A549 (cell line): Measurements from ENCODE around the gene CHD9. TPM values are rescaled to one million over a fixed set of nuclear protein-coding genes. Genes with fewer than 3 reads are reported as not detected.
A peak's percentile ranks its signal among the peaks of the same experiment; 100 is the strongest.

Experiments used
- ATAC-seq, 2 experiments: fragments of 200-7000 bp in 1 of 2; fragments of >200 bp in 1 of 2; cut with Nextera tagmentation in 1 of 2; cut with Tn5 transposase in 1 of 2; 3 replicates each; pipeline versions ENCODE4 v1.8.0 to v1.9.1; 2018 to 2020; ENCODE audit warnings: mild to moderate bottlenecking in 1 of 2, moderate library complexity in 1 of 2
- CTCF ChIA-PET: fragments of 300-600 bp; sonication (Branson Sonifier 250); formaldehyde crosslinking; extraction: SDS; loops from one replicate; lab custom pipeline; 2021; ENCODE audit warnings: antibody characterized with exemption, inconsistent platforms; lab: Yijun Ruan, JAX
- POLR2A ChIA-PET: fragments of 350-600 bp; formaldehyde crosslinking; extraction: SDS; loops from one replicate; lab custom pipeline; 2021; ENCODE audit warnings: antibody characterized with exemption, inconsistent platforms; lab: Yijun Ruan, JAX
- DNase-seq, 2 experiments: peaks; one replicate each; pipeline versions ENCODE4 v3.0.0 to v3.0.0-alpha.2; 2011 to 2016; ENCODE audit warnings: low read depth in 1 of 2, low spot score in 1 of 2
- FAIRE-seq: peaks from 2 replicates; lab custom pipeline; 2011; peaks lifted over from hg19 to GRCh38; lab: Jason Lieb, UNC
- H3K27ac ChIP-seq, 2 experiments: fragments of >200 bp; sonication (Bioruptor Twin); formaldehyde crosslinking; 3 replicates each; pipeline ENCODE4 v1.5.1; 2016 to 2017
- H3K4me1 ChIP-seq: fragments of >200 bp; sonication (Bioruptor Twin); formaldehyde crosslinking; 3 replicates; pipeline ENCODE4 v1.6.1; 2016
- H3K4me2 ChIP-seq: fragments of >200 bp; sonication (Bioruptor Twin); formaldehyde crosslinking; 3 replicates; pipeline ENCODE4 v1.6.1; 2016
- H3K4me3 ChIP-seq: fragments of >200 bp; sonication (Bioruptor Twin); formaldehyde crosslinking; 3 replicates; pipeline ENCODE4 v1.5.1; 2016
- H3K9me3 ChIP-seq: fragments of >200 bp; sonication (Bioruptor Twin); formaldehyde crosslinking; 3 replicates; pipeline ENCODE4 v1.6.1; 2016
- CEBPB ChIP-seq, 2 experiments: fragments of >200 bp in 1 of 2; sonication (Bioruptor Twin) in 1 of 2; formaldehyde crosslinking in 1 of 2; IDR thresholded peaks; 2 replicates each; pipeline ENCODE4 v1.6.1; 2012 to 2016
- ESRRA ChIP-seq: fragments of 150-350 bp; IDR thresholded peaks from 2 replicates; pipeline ENCODE4 v1.6.1; 2014; ENCODE audit warnings: mild to moderate bottlenecking, low read length, borderline replicate concordance
- FOSB ChIP-seq: fragments of 250-450 bp; sonication (Bioruptor Pico); IDR thresholded peaks from 2 replicates; pipeline ENCODE4 v1.5.0; 2020; ENCODE audit warnings: mild to moderate bottlenecking, moderate library complexity
- FOSL2 ChIP-seq, 2 experiments: fragments of 450-650 bp in 1 of 2; fragments of >200 bp in 1 of 2; sonication (Bioruptor Twin) in 1 of 2; formaldehyde crosslinking; IDR thresholded peaks; 2 replicates each; pipeline versions ENCODE4 v1.5.0 to v1.6.1; 2016 to 2020; ENCODE audit warnings: mild to moderate bottlenecking in 1 of 2, moderate library complexity in 1 of 2
- HDAC2 ChIP-seq: fragments of 200-600 bp; sonication (generic); IDR thresholded peaks from 2 replicates; pipeline ENCODE4 v1.6.1; 2016
- HEYL ChIP-seq: fragments of 250-450 bp; sonication (Bioruptor Pico); IDR thresholded peaks from 2 replicates; pipeline ENCODE4 v1.8.0; 2021; ENCODE audit warnings: mild to moderate bottlenecking, moderate library complexity
- HOXB5 ChIP-seq: fragments of 250-450 bp; sonication (Bioruptor Pico); IDR thresholded peaks from 2 replicates; pipeline ENCODE4 v1.5.0; 2020; ENCODE audit warnings: mild to moderate bottlenecking, moderate library complexity
- MAFK ChIP-seq: fragments of 450-650 bp; IDR thresholded peaks from 2 replicates; pipeline ENCODE4 v1.6.1; 2014; ENCODE audit not compliant: partially characterized antibody
- MAZ ChIP-seq: fragments of 150-350 bp; IDR thresholded peaks from 2 replicates; pipeline ENCODE4 v1.6.1; 2014; ENCODE audit warnings: antibody characterized with exemption, low read depth, low read length, borderline replicate concordance
- NFE2L2 ChIP-seq: fragments of 150-350 bp; conservative IDR thresholded peaks from 2 replicates; pipeline ENCODE4 v1.6.1; 2014; ENCODE audit warnings: low read length
- POLR2AphosphoS2 ChIP-seq: conservative IDR thresholded peaks from 2 replicates; pipeline ENCODE4 v1.6.1; 2012; ENCODE audit warnings: low read length, improper control_type of control experiment, inconsistent platforms
- RFX5 ChIP-seq: fragments of 450-650 bp; IDR thresholded peaks from 2 replicates; pipeline ENCODE4 v1.7.1; 2014; ENCODE audit warnings: antibody characterized with exemption, mild to moderate bottlenecking, moderate library complexity
- TFCP2L1 ChIP-seq: fragments of 250-450 bp; sonication (Bioruptor Pico); IDR thresholded peaks from 2 replicates; pipeline ENCODE4 v1.5.0; 2021; ENCODE audit warnings: mild to moderate bottlenecking
- TP53 ChIP-seq: fragments of 250-450 bp; sonication (Bioruptor Pico); IDR thresholded peaks from 2 replicates; pipeline ENCODE4 v1.5.0; 2021; ENCODE audit warnings: mild to moderate bottlenecking, moderate library complexity
- WGBS: methylation state at CpG from one replicate; pipeline ENCODE4 v1.1.6; 2017; ENCODE audit errors: missing lambda C conversion rate; 5-methylcytosine and 5-hydroxymethylcytosine counted together
- polyA plus RNA-seq, 4 experiments: library from polyadenylated mRNA; depleted of rRNA in 3 of 4; stranded (reverse); fragments of >200 nt; fragmentation: RNase III in 1 of 4; extraction: RNeasy Plus Mini Kit Qiagen cat#74134 plus additional on column Dnase treatment in 1 of 4; gene quantifications; 2 replicates in 3 of 4; 3 replicates in 1 of 4; pipeline ENCODE4 v1.2.3, GENCODE V29; 2011 to 2017
- TF ChIP-seq, protein P1 (sequence below): fragments of 150-350 bp; IDR thresholded peaks from 2 replicates; pipeline ENCODE4 v1.6.1; 2014; ENCODE audit warnings: low read depth, mild to moderate bottlenecking, low read length
- TF ChIP-seq, protein P2 (sequence below): IDR thresholded peaks from 2 replicates; pipeline ENCODE4 v1.6.1; 2012
- TF ChIP-seq, protein P3 (sequence below): IDR thresholded peaks from 2 replicates; pipeline ENCODE4 v1.6.1; 2012; ENCODE audit warnings: low read depth, borderline replicate concordance

CHD9 gene
- polyA plus RNA-seq, 2 of the 4 experiments (the other 2 are of a cell fraction): 17.8 to 51.6 TPM

DNA sequence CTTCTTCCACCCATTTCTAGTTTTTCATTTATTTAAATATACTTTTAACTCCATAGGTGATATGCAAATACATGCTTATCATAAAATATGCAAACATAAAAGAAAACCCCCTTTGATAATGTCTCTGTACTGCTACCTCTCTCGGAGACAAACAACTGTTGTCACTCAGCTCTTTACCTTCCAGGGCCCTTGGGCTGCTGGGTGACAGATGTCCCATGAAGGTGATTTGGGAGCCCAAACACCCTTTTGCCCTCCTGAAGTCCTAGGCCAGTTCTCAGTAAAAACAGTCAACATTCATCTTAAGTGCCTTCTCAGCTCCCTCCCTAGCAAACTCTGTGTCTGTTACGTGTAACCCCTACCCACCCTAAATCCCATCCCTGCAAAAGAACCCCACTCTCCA is 37.5 kb downstream of the CHD9 start:
- ATAC-seq (no peak), FAIRE-seq (no peak), DNase-seq (no peak)
- WGBS: 91% methylated on average over 2 of the region's 2 CpGs
- CTCF ChIA-PET: interaction anchor here (0.9 to 7.7 kb wide), 3 partner anchors 8 to 38 kb away, joined by 3 to 32 read pairs (median 4); partner anchors contain the start of gene CHD9
- Histone ChIP-seq H3K9me3 (no peaks in the 10 kb centered on the region), H3K4me3 (no peak overlapping the region), H3K27ac (peak overlapping the region; percentile 46 to 72; a peak in 4 of 6 replicates), H3K4me2 (no peak overlapping the region), H3K4me1 (peaks cover 51% of the 10 kb centered on the region)
- TF ChIP-seq TFCP2L1 (CRISPR knock-in tag) (no peak), MAZ (no peak), CEBPB (IDR thresholded peaks at IDR 0.05) (no peak), ESRRA (no peak), HDAC2 (no peak), RFX5 (no peak)
- POLR2A ChIA-PET: no interaction called here

DNA sequence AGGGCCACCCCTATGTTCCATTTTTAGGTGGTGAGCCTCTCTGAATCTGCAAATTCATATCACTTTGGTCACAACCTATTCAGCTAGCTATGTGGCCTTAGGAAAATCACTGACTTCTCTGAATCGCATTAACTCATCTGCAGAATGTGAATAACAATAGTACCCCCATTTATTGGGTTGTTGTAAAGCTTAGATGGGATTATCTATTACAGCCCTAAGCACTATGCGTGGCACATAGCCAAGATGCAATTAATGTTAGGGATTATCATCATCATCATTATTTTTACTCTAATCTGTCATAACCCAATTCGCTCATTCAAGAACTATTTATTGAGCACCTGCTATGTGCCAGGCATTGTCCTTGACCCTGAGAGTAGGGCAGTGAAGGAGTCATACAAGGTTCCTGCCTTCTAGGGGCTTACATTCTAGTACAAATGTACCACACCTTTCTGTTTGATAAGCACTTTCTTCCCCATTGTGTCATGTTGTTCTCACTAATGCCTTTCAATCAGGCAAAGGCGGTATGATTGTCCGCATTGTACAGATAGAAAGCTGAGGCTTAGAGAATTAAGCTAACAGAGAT is 38.5 kb downstream of the CHD9 start:
- 97% methylated on average over 5 of the region's 5 CpGs for WGBS
- peaks cover 59% of the 10 kb centered on the region for H3K4me1 ChIP-seq
- no peak for DNase-seq
- H3K27ac ChIP-seq: peak overlapping the region; percentile 76 to 86
- ChIA-PET CTCF (interaction anchor here (0.6 to 1.8 kb wide), 5 partner anchors 12 to 37 kb away, joined by 3 to 5 read pairs (median 4); no protein-coding TSS in a partner anchor), POLR2A (interaction anchor here (1.4 kb wide), 1 partner anchor 12 kb away, joined by 4 read pairs; no protein-coding TSS in a partner anchor)
- peak overlapping the region; percentile 68 for H3K4me2 ChIP-seq
- H3K4me3 ChIP-seq: no peak overlapping the region
- H3K9me3 ChIP-seq: no peaks in the 10 kb centered on the region
- ATAC-seq: no peak
- FAIRE-seq: no peak
- TF ChIP-seq NFE2L2: no peak
- TF ChIP-seq TP53 (CRISPR knock-in tag): no peak
- no peak for TF ChIP-seq POLR2AphosphoS2
- TF ChIP-seq, protein P1, sequence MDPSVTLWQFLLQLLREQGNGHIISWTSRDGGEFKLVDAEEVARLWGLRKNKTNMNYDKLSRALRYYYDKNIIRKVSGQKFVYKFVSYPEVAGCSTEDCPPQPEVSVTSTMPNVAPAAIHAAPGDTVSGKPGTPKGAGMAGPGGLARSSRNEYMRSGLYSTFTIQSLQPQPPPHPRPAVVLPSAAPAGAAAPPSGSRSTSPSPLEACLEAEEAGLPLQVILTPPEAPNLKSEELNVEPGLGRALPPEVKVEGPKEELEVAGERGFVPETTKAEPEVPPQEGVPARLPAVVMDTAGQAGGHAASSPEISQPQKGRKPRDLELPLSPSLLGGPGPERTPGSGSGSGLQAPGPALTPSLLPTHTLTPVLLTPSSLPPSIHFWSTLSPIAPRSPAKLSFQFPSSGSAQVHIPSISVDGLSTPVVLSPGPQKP: no peak
- no peak for TF ChIP-seq FOSB (CRISPR knock-in tag)
- TF ChIP-seq HOXB5 (CRISPR knock-in tag): no peak
- TF ChIP-seq HEYL (CRISPR knock-in tag): no peak

DNA sequence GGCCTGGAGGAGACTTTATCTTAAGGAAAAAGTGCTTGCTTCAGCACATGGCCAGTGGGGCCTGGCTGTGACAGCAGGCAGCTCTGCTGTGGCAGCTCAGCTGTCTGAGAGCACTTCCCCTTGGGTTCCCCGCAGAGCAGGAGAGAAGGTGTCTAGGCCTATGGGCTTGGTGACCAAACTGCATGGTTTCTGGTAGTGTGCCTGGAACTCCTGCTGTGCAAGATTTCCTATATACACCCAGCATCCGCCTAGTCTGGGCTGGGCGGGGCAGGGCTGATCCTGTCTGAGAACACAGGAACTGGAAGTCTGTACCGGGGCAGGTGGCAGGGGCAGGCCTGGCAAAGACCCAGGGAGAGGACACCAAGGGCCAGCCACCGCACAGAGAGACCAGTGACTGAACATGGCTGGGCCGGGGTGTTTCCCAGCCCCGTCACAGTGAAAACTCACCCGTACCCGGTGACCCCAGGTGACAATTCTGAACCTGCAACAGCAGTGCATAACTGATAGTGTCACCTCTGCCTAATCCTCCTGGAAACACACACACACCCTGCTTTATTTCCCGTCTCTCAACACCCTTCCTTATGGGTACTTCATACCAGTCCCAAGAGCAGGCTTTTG is 39.3 kb downstream of the CHD9 start:
- ChIA-PET CTCF (interaction anchor here (0.6 to 1.8 kb wide), 5 partner anchors 13 to 38 kb away, joined by 3 to 5 read pairs (median 4); no protein-coding TSS in a partner anchor), POLR2A (interaction anchor here (1.1 to 1.4 kb wide), 2 partner anchors 13 to 14 kb away, joined by 4 to 5 read pairs; no protein-coding TSS in a partner anchor)
- DNase-seq (peak; percentile 41 to 74), ATAC-seq (peak; percentile 45 to 55), FAIRE-seq (no peak)
- 14% methylated on average over 7 of the region's 10 CpGs for WGBS
- no peak overlapping the region; the same call in 2 of the 3 replicates for H3K4me3 ChIP-seq
- peak overlapping the region; percentile 68 for H3K4me2 ChIP-seq
- TF ChIP-seq MAFK (peak; percentile 58), POLR2AphosphoS2 (no peak), FOSL2 (IDR thresholded peaks at IDR 0.05) (no peak), FOSL2 (CRISPR knock-in tag; IDR thresholded peaks at IDR 0.05) (no peak)
- TF ChIP-seq, protein P2, sequence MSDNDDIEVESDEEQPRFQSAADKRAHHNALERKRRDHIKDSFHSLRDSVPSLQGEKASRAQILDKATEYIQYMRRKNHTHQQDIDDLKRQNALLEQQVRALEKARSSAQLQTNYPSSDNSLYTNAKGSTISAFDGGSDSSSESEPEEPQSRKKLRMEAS: peak; percentile 43; the same call in 1 of the 2 replicates
- TF ChIP-seq, protein P3, sequence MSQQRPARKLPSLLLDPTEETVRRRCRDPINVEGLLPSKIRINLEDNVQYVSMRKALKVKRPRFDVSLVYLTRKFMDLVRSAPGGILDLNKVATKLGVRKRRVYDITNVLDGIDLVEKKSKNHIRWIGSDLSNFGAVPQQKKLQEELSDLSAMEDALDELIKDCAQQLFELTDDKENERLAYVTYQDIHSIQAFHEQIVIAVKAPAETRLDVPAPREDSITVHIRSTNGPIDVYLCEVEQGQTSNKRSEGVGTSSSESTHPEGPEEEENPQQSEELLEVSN: 0 out of 2 replicates have a peak, but pooled peaks have one; percentile 25
- peak overlapping the region; percentile 76 to 86 for H3K27ac ChIP-seq
- peaks cover 68% of the 10 kb centered on the region for H3K4me1 ChIP-seq
- H3K9me3 ChIP-seq: no peaks in the 10 kb centered on the region
